Forelimb muscle (tissue), 1 donor: ENCODE data around the gene SUPT20H. TPM values are rescaled to one million over a fixed set of nuclear protein-coding genes. Genes with fewer than 3 reads are reported as not detected.

Experiments used
- DNase-seq: peaks from one replicate; pipeline ENCODE4 v3.0.0-alpha.2; 2013; ENCODE audit warnings: low read depth
- polyA plus RNA-seq: library from polyadenylated mRNA; unstranded; fragments of 120-200 nt; gene quantifications from one replicate; pipeline ENCODE4 v1.2.1, GENCODE V29; 2013; ENCODE audit not compliant: insufficient read length

Gene SUPT20H
- polyA plus RNA-seq, 1 donor: 58.2 TPM

GRCh38 chr13:36999054-36999714, 60.3 kb downstream of the SUPT20H start, which contains the start of gene ALG5:
ALG5 (minus strand) TSS chr13:36999340; CDS start chr13:36999300, 40 bp downstream.
- DNase-seq: peak; percentile 71

DNA sequence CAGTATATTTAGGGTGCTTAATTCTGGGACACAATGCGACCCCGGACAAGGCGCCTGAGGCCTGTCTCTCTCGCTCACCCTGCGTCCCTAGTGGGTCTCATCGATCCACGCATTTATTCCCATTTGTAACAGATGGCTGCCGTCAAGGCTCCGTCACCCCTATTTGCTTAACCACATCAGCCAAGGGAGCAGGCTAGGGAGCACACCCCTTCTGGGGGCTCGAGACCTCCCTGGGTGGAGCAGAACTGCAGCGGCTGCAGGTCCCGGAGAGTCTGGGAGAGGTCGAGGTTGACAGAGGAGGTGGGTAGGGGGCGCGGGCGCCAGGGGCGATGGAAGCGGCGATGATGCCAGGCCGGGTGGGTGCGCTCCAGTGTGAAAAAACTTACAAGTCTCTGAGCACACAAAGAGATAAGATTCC, 60.9 kb downstream of the SUPT20H start:
- DNase-seq: no peak

DNA sequence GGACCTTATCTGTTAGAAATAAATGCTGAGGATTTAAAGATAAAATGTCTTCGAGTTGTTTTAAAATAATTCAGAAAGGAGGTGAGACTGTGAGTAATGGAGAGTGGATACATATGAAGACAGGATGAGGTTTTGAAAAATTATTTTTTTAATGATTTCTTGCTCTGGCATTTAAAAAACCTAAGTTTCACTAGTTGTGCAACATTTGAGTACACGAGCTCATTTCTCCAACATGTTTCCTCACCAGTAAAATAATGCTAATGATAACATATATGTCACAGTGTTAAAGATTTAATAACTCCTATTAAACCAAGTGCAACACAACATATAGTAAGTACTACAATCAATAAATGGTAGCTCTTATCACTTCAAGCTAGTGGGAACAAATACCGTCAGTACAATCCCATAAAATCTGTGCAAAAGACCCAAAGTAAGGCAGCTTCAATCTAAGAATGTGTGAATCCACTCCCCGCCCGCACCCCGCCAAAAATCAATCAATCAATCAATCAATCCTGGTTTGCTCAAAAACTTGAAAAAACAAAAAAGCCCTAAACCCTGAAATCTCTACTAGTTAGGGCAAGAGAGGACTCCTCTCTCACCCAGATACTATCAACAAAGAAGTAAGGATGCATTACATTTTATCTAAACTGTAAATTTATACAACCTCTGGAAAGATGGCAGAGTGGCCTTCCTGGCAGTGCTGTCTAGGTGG, 61.6 kb downstream of the SUPT20H start:
- no peak for DNase-seq

GRCh38 chr13:36992362-36992761, 67.1 kb downstream of the SUPT20H start:
- DNase-seq: no peak

GRCh38 chr13:36986462-36987240, 72.8 kb downstream of the SUPT20H start:
- DNase-seq: no peak

DNA sequence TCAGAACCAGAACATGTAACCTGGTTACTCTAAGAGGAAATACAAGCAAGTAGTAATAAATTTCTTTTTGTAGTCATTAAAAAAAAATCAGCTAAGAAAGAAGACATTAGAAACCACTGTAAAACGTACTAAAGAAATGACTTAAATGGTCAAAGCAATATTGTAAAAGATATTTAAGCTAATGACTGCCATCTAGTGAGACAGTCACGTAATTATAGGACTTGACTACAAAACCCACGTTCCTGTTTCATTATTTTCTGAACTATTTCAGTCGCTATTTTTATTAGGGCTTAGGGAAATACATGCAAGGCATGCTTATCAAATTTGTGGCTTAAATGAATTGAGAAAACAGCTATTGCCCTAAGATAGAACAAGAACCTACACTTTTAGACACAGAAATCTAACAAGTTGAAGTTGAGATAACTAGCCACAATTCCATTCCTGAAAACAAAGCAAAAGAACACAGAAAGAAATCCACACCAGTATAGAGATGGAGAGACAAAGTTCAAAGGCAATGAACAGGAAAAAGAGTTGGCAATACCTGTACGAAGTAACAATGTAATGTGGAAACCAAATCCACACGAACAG, 78.2 kb downstream of the SUPT20H start:
- DNase-seq: no peak

GRCh38 chr13:36979361-36980050, 80.0 kb downstream of the SUPT20H start:
- no peak for DNase-seq

DNA sequence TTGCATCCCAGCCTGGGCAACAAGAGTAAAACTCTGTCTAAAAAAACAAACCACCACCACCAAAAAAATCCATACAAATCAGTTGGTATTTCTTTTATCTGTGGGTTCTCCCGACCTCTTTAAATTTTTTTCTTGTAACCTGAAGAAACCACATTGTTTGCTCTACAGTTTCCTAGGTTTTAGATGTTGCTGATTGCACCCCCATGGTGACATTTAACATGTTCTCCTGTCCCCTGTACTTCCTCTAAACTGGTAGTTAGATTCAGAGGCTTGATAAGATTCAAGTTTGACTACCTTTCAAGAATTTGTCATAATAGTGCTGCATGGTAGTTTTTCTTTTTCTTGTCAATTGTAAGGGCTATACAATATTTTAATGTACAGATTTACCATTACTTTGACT, 84.3 kb downstream of the SUPT20H start:
- DNase-seq: no peak

- no peak for DNase-seq
Observed at GRCh38 chr13:36973621-36974295, 85.7 kb downstream of the SUPT20H start.

DNA sequence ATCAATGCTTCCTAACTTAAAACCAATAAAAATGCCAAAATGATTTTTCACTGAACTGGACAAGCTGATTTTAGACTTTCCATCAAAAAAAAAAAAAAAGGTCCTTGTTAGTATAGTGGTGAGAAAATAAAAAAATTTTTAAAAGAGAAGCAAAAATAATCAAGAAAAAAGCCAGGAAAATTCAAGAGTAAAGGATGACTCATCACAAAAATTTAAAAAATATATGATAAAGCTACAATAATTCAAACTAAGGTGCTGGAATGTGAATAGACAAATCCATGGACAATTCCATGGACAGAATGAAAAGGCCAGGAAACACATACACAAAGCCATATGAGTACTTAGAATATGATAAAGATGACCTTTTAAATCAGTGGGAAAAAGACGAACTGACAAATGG, 86.5 kb downstream of the SUPT20H start:
- DNase-seq: no peak

DNA sequence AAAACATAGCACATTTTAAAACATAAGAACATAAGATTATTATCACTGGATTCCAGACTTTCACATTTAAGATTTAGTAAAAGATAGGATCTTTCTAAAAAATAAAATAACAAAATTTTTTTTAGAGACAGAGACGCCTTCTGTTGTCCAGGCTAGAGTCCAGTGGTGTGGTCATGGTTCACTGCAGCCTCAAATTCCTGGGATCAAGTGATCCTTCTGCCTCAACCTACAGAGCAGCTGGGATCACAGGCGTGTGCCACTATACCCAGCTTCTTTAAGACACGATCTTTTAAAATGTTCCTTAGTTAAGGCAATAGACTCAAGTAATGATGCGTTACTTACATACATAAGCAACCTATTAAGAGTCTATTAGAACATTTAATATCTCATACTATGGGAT, 93.1 kb downstream of the SUPT20H start:
- DNase-seq: no peak

GRCh38 chr13:36965767-36966166, 93.7 kb downstream of the SUPT20H start:
- no peak for DNase-seq

- DNase-seq: peak; percentile 72
Observed at GRCh38 chr13:36959456-36960116, 99.9 kb downstream of the SUPT20H start.

Other genes with a start within 250 kb of the SUPT20H start
- gene RFXAP, start 240.5 kb downstream of the SUPT20H start, polyA plus RNA-seq: 9.5 TPM
- 13.3 TPM for gene SMAD9, start 139.4 kb downstream of the SUPT20H start, polyA plus RNA-seq
- 18.4 TPM for gene ALG5, start 60.3 kb downstream of the SUPT20H start, polyA plus RNA-seq
- gene EXOSC8, start 58.9 kb downstream of the SUPT20H start, polyA plus RNA-seq: 43.5 TPM
- 0.10 TPM for gene CSNK1A1L, start 46.0 kb upstream of the SUPT20H start, polyA plus RNA-seq